GM18517 (cell line): ENCODE measurements around the gene AQP1.

Experiments used
- ATAC-seq: cut with Tn5 transposase; IDR thresholded peaks from one replicate; pipeline ENCODE4 v1.9.1; 2021; ENCODE audit warnings: mild to moderate bottlenecking, moderate library complexity; ENCODE audit not compliant: unreplicated experiment

AQP1 gene

GRCh38 chr7:30905078-30906012 is 6.3 kb upstream of the AQP1 start:
- no peak for ATAC-seq

GRCh38 chr7:30906014-30906413 is 5.6 kb upstream of the AQP1 start:
- ATAC-seq, result no peak

GRCh38 chr7:30906515-30907240 is 5.0 kb upstream of the AQP1 start:
- no peak for ATAC-seq

GRCh38 chr7:30907527-30908267 is 4.0 kb upstream of the AQP1 start:
- ATAC-seq, result no peak

GRCh38 chr7:30908681-30909080 is 3.0 kb upstream of the AQP1 start:
- no peak for ATAC-seq

GRCh38 chr7:30909431-30909830 is 2.2 kb upstream of the AQP1 start:
- ATAC-seq, result no peak

GRCh38 chr7:30910411-30911073 is 1.1 kb upstream of the AQP1 start:
- ATAC-seq, result no peak

- ATAC-seq, result no peak
Observed at GRCh38 chr7:30911133-30911532, 520 bp upstream of the AQP1 start.

GRCh38 chr7:30912021-30912730 is 523 bp downstream of the AQP1 start:
- no peak for ATAC-seq

- ATAC-seq, result no peak
Observed at GRCh38 chr7:30912731-30912985, 1.0 kb downstream of the AQP1 start.

GRCh38 chr7:30912986-30913811 is 1.5 kb downstream of the AQP1 start:
- ATAC-seq, result no peak

- no peak for ATAC-seq
Observed at GRCh38 chr7:30913821-30914515, 2.3 kb downstream of the AQP1 start.

GRCh38 chr7:30914596-30914995 is 2.9 kb downstream of the AQP1 start:
- ATAC-seq, result no peak

GRCh38 chr7:30915005-30915601 is 3.5 kb downstream of the AQP1 start:
- ATAC-seq, result no peak

GRCh38 chr7:30915751-30916150 is 4.1 kb downstream of the AQP1 start:
- ATAC-seq, result no peak

GRCh38 chr7:30916255-30916654 is 4.6 kb downstream of the AQP1 start:
- no peak for ATAC-seq

GRCh38 chr7:30916767-30917166 is 5.1 kb downstream of the AQP1 start:
- ATAC-seq, result no peak

- ATAC-seq, result no peak
Observed at GRCh38 chr7:30917216-30917893, 5.7 kb downstream of the AQP1 start.
